ENCODE results near the gene SLC35G3. TPM values are rescaled to one million over a fixed set of nuclear protein-coding genes. Genes with fewer than 3 reads are reported as not detected.

SLC35G3 gene
- total and polyA plus RNA-seq, 2 of the 4 experiments (the other 2 are of a cell fraction) = not detected

DNA sequence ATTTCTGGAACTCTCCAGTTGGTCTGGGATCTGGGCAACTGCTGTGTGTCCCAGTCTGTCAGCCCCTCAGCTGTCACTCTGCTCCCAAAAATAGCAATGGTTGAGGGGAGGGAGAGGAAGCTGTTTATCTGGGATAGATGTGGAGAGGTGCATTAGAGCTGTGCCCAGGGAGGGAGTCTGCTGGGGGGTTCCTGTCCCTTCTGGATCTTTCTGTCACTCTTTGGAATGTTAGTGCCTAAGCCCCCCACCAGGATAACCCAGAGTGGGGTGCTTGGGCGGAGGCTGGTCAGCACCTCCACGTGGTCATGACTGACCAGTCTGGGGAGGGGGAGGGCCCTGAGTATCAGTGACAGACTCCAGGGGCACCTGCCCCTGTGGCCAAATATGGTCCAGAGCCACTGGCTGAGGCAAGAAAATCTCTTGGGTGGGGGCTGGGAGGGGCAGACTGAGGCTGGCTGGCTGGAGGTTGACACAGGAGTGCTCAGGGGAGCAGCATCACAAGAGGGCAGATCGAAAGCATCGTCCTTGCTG is 46.8 kb downstream of the SLC35G3 start, which contains the start of gene UNC45B:
Gene UNC45B (plus strand): TSS at position 443 of the 531 bp plus-strand sequence. CDS start 447 bp downstream, outside the sequence.
- no peak within 1 kb of the TSS for H3K4ac ChIP-seq (ENCODE audit: low read depth, low read length)
- no peaks in the 10 kb centered on the region for H3K4me1 ChIP-seq (ENCODE audit: control insufficient read depth, insufficient read depth, low read length)
- no peak within 1 kb of the TSS for H2AK9ac ChIP-seq (replicated peaks; ENCODE audit: low read depth, low read length, poor library complexity)
- H3K9ac ChIP-seq (ENCODE audit: low read depth, low read length) = no peak within 1 kb of the TSS
- no peaks in the 10 kb centered on the region; the same call in 1 of the 2 replicates for H3K9me1 ChIP-seq (ENCODE audit: insufficient read depth, low read length)
- no peak within 1 kb of the TSS for H3K56ac ChIP-seq (ENCODE audit: extremely low read depth, insufficient read depth, low read length)
- in situ Hi-C loops (cut with MboI; ENCODE audit: low sequenced_read_pairs) (no loop called here), dilution Hi-C loops (cut with HindIII; ENCODE audit: low sequenced_read_pairs, unreplicated experiment) (no loop called here), intact Hi-C loops (cut with micrococcal nuclease) (no loop called here)
- no peak within 1 kb of the TSS for H2BK5ac ChIP-seq (ENCODE audit: low read depth, low read length, poor library complexity, severe bottlenecking)
- no peak within 1 kb of the TSS for H3K4me3 ChIP-seq (ENCODE audit: insufficient read depth, low read depth, low read length)
- ChIA-PET CTCF (interaction anchor here (0.6 kb wide), 1 partner anchor 159 kb away, joined by 4 read pairs; no protein-coding TSS in a partner anchor), POLR2A (ENCODE audit: unreplicated experiment) (no interaction called here)
- H2BK120ac ChIP-seq (ENCODE audit: low read depth, low read length) = no peak within 1 kb of the TSS
- no peak for ATAC-seq (ENCODE audit: low read depth)
- H3K14ac ChIP-seq (replicated peaks; ENCODE audit: low read depth, low read length) = no peak within 1 kb of the TSS
- TF ChIP-seq RAD21 (IDR thresholded peaks at IDR 0.05; ENCODE audit: low read length) (no peak), NFE2L2 (IDR thresholded peaks at IDR 0.05; ENCODE audit: low read depth, low read length) (no peak)
- TF ChIP-seq, protein P1, sequence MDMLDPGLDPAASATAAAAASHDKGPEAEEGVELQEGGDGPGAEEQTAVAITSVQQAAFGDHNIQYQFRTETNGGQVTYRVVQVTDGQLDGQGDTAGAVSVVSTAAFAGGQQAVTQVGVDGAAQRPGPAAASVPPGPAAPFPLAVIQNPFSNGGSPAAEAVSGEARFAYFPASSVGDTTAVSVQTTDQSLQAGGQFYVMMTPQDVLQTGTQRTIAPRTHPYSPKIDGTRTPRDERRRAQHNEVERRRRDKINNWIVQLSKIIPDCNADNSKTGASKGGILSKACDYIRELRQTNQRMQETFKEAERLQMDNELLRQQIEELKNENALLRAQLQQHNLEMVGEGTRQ (IDR thresholded peaks at IDR 0.05; ENCODE audit: low read depth, low read length) = no peak
- no peaks in the 10 kb centered on the region for H3K36me3 ChIP-seq (ENCODE audit: control insufficient read depth, insufficient read depth, low read length)
- H3K27ac ChIP-seq (ENCODE audit: insufficient read depth, low read length) = no peak within 1 kb of the TSS
- no peaks in the 10 kb centered on the region for H3K79me1 ChIP-seq (ENCODE audit: low read depth in 1 of 2, low read length in 2 of 2)
- no TSS peak for BruUV-seq (replicated peaks)
- H3K27me3 ChIP-seq (ENCODE audit: control insufficient read depth, insufficient read depth, low read length) = peaks cover 30% of the 10 kb centered on the region
- H3K23ac ChIP-seq (ENCODE audit: low read depth, low read length) = no peak within 1 kb of the TSS
- no peak within 1 kb of the TSS for H2BK20ac ChIP-seq (ENCODE audit: low read depth, low read length)
- H2BK15ac ChIP-seq (ENCODE audit: low read depth, low read length) = no peak within 1 kb of the TSS
- no peak within 1 kb of the TSS for H2AFZ ChIP-seq (replicated peaks; ENCODE audit: low read length, poor library complexity)
- H4K91ac ChIP-seq (ENCODE audit: insufficient read depth, low read depth, low read length) = no peak within 1 kb of the TSS
- H4K8ac ChIP-seq (ENCODE audit: low read depth in 2 of 2, low read length in 2 of 2) = no peak within 1 kb of the TSS
- DNase-seq = no peak
- no peak within 1 kb of the TSS for H3K18ac ChIP-seq (ENCODE audit: low read depth, low read length)
- 40% methylated on average over 1 of the region's 4 CpGs; no CpG with 5 or more reads in 1 of the 2 experiments for WGBS, 2 experiments (ENCODE audit: extremely low coverage in 2 of 2, insufficient read length in 1 of 2)
- H4K5ac ChIP-seq (ENCODE audit: low read depth, low read length) = no peak within 1 kb of the TSS
- no peaks in the 10 kb centered on the region for H4K20me1 ChIP-seq (ENCODE audit: insufficient read depth, low read length)
- no peak within 1 kb of the TSS for H3K4me2 ChIP-seq (ENCODE audit: low read depth, low read length)
- no peaks in the 10 kb centered on the region for H3K9me3 ChIP-seq (ENCODE audit: control insufficient read depth, insufficient read depth, low read length)
- no peak within 1 kb of the TSS for H2AK5ac ChIP-seq (ENCODE audit: low read depth, low read length)
